ENCODE measurements around the gene RPUSD2.

The RPUSD2 gene

GRCh38 chr15:40623361-40623760 is 54.3 kb downstream of the RPUSD2 start:
- DNase-seq: no peak

All from NCI-H1105 (cell line).